SK-N-SH (cell line): Measurements from ENCODE around the gene BDKRB2.

ENCODE experiments used
- MXI1 ChIP-seq: IDR thresholded peaks from 2 replicates; pipeline ENCODE4 v1.6.1; 2012; ENCODE audit warnings: mild to moderate bottlenecking, low read depth, low read length, improper control_type of control experiment
- RAD21 ChIP-seq: IDR thresholded peaks from 2 replicates; pipeline ENCODE4 v1.6.1; 2012; ENCODE audit warnings: mild to moderate bottlenecking, low read length
- SMC3 ChIP-seq: IDR thresholded peaks from 2 replicates; pipeline ENCODE4 v1.6.1; 2012; ENCODE audit warnings: low read depth, low read length, improper control_type of control experiment
- TF ChIP-seq, protein P1 (sequence below): fragments of 200-600 bp; sonication (generic); IDR thresholded peaks from 2 replicates; pipeline ENCODE4 v1.6.1; 2017; ENCODE audit warnings: antibody characterized with exemption, mild to moderate bottlenecking, moderate library complexity
- TF ChIP-seq, protein P2 (sequence below): IDR thresholded peaks from 2 replicates; pipeline ENCODE4 v1.4.0; 2012; ENCODE audit warnings: low read depth

DNA sequence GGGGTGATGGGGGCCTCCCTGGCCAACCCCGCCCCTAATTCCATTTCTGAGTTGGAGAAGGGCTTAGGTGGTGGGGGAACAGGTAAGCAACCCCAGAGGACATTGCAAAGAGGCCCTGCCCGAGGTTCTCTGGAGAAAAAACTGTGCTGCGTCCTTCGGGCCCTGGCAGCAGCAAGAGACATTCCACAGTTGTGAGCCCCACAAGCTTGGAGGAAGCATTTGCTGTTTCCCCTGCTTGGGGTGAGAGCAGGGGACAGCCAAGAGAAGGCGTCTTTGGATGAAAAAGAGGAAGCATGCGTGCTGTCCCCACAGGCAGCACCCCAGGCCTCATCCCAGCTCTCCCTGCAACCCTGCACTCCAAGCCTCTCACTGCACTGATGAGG, 1.3 kb downstream of the BDKRB2 start:
- TF ChIP-seq RAD21 (no peak), MXI1 (no peak), SMC3 (no peak)
- TF ChIP-seq, protein P1, sequence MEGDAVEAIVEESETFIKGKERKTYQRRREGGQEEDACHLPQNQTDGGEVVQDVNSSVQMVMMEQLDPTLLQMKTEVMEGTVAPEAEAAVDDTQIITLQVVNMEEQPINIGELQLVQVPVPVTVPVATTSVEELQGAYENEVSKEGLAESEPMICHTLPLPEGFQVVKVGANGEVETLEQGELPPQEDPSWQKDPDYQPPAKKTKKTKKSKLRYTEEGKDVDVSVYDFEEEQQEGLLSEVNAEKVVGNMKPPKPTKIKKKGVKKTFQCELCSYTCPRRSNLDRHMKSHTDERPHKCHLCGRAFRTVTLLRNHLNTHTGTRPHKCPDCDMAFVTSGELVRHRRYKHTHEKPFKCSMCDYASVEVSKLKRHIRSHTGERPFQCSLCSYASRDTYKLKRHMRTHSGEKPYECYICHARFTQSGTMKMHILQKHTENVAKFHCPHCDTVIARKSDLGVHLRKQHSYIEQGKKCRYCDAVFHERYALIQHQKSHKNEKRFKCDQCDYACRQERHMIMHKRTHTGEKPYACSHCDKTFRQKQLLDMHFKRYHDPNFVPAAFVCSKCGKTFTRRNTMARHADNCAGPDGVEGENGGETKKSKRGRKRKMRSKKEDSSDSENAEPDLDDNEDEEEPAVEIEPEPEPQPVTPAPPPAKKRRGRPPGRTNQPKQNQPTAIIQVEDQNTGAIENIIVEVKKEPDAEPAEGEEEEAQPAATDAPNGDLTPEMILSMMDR: no peak
- TF ChIP-seq, protein P2, sequence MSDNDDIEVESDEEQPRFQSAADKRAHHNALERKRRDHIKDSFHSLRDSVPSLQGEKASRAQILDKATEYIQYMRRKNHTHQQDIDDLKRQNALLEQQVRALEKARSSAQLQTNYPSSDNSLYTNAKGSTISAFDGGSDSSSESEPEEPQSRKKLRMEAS: no peak
